ENCODE results near the gene SLC43A1.

SLC43A1 gene

DNA sequence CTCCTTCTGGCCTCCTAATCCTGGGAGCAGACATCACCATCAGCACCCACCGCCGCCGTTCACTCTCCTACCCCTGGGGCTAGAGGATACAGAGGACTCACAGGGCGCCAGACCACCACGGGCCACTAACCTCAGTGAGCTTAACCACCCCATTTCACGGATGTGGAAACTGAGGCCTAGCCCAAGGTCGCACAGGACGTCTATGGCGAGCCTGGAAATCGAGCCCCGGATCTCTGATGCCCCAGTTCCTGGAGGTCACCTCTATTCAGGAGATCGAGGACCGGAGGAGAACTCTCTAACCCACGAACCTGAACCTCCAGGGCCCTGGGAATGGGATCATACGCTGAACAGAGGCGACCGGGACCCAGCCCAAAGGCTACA lies 14.7 kb upstream of the SLC43A1 start:
- in situ Hi-C loops (cut with MboI; ENCODE audit: low sequenced_read_pairs): no loop called here

DNA sequence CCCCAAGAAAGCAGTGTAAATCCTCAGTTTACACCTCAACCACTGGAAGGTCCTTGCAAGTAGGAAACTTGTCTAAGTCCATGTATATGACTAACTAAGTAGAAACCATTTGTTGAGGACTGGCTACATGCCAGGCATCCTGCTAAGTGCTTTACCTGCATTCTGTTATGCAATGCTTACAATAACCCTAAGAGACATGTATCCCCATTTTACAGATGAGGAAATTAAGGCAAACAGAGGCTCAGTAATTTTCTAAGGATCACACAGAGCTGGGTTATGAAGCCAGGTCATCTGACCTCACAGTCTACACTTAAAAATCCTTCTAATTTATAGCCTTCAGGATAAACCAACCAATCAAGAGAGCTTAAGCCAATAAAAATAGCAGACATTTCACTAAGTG lies 13.5 kb upstream of the SLC43A1 start:
- in situ Hi-C loops (cut with MboI; ENCODE audit: low sequenced_read_pairs): loop anchor here (5.0 kb wide), 1 partner anchor 72 kb away; no protein-coding TSS in a partner anchor

DNA sequence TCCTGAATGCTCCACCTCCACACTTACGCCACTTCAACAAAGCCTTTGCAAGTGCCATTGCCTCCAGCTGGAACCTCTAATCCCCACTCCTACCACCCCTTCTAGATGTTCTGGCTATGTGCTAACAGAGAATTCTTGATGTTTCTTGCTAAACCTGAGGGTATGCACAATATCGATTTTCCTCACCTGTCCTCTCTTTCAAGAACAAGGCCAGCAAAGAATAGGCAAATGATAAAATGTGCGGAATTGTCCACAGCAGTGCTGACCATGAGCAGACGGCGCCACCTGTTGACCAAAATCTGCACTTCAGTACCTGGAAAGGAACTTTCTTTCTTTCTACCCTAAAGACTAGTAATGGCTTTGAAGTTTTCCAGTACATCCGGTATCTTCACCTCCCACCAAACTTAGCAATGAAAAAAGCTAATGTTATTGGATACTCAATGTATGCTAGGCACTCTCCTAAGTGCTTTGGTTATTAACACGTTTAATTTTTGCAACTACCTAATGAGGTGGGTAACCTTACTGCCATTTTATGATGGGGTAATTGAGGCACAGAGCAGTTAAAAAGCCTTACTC lies 11.6 kb upstream of the SLC43A1 start:
- in situ Hi-C loops (cut with MboI; ENCODE audit: low sequenced_read_pairs): loop anchor here (5.0 kb wide), 1 partner anchor 70 kb away; no protein-coding TSS in a partner anchor

DNA sequence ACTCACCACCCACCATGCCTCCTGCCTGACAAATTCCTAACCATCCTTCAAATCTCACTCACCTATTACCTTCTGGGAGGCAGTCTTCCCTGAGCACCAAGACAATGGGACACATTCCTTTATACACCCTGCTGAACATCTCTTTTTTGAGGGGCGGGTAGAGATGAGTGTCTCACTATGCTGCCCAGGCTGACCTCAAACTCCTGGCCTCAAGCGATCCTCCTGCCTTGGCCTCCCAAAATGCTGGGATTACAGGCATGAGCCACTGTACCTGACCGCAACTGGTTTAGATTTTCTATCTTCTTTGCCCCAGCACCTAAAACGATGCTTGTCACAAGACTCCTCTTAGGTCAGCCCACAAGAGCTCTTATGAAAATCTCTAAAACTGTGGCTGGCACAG lies 7.9 kb upstream of the SLC43A1 start:
- in situ Hi-C loops (cut with MboI; ENCODE audit: low sequenced_read_pairs): loop anchor here (5.0 kb wide), 1 partner anchor 176 kb away; no protein-coding TSS in a partner anchor

DNA sequence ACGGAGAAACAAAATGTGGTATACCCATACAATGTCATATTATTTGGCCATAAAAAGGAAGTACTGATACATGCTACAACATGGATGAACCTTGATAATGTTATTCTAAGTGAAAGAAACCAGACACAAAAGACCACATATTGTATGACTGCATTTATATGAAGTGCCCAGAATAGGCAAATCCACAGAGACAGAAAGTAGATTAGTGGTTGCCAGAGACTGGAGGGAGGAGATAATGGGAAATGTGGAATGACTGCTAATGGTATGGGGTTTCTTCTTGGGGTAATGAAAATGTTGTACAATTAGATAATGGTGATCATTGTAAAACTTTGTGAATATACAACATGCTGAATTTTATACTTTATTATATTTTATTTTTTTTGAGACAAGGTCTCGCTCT lies 5.6 kb upstream of the SLC43A1 start:
- in situ Hi-C loops (cut with MboI; ENCODE audit: low sequenced_read_pairs): loop anchor here (5.0 kb wide), 1 partner anchor 174 kb away; no protein-coding TSS in a partner anchor

DNA sequence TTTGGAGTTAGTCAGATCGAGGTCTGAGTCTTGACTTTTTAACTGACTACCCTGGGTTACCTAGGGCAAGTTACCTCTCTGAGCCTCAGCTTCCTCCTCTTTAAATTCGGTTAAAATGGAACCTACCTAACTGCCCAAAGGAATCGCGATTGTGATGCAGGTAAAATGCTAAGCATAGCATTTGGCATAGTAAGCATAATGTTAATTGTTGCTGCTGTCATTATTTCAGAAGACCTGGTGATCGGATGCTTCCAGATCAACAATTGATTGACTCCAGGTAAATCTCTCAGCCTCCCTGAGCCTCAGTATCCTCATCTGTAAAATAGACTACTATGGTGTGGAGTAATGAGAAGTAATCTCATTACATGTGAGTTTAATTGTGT lies 550 bp upstream of the SLC43A1 start:
- in situ Hi-C loops (cut with MboI; ENCODE audit: low sequenced_read_pairs): no loop called here

DNA sequence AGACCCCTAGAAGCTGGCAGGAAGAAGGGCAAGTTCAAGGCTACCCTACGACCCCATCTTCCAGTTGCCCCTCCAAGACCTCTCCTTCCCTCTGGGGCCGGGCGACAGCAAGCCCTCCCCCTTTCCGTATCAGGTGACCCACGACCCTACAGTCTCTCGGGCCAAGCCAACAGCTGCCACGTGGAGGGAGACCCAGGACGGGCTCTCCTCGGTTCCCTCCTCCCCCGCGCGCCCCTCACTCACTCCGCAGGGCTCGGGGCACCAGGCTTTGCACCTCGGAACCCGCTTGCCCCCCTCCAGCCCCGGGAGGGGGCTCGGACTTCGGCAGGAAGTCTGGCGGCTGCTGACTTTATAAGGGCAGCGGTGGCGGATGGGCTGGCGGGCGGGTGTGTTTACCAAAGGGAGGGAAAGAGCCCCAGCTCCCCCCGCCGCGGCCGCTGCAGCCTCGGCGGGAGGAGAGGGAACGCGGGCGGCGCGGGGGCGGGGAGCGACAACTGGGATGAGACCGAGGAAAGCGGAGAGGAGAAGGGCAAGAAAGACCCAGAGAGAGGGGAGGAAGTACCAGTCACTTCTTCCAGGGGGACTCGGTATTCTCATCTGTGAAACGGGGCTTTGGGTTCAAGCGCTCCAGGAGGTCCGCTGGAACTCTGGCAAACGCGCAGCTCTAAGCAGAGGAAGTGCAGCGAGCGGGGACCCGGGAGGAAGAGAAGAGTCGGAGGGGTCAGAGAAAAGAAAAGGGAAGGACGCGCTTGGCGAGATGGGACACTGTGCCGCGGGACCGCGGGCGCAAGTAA lies 767 bp downstream of the SLC43A1 start:
- in situ Hi-C loops (cut with MboI; ENCODE audit: low sequenced_read_pairs): no loop called here

DNA sequence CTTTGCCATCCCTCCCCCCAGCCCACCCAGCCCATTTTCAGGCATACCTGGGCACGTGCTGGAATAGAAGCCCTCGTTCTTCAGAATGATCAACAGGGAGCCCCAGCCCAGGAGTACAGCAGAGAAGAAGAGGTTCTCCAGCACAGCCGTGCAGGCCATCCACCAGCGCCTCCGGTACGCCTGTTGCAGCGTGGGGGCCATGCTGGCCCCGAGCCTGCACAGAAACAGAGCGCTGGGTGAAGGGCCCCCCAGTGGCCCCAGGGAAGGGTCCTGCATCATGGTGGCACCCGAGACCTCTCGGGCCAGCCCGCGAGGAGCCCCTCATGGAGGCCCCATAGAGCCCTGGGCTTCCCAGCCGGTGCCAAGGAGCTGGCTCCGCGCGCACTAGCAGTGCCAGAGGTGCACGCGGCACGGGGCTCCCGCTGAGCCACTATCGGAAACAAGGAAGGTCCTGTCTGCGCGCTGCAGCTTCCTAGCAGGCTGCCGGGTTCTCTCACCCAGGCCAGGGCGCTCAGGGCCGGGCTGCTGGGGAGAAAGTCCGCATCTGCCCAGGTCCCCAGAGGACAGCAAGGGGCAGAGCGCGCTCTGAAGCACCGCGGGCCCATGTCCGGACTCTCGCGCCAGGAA lies 1.5 kb downstream of the SLC43A1 start:
- in situ Hi-C loops (cut with MboI; ENCODE audit: low sequenced_read_pairs): no loop called here

DNA sequence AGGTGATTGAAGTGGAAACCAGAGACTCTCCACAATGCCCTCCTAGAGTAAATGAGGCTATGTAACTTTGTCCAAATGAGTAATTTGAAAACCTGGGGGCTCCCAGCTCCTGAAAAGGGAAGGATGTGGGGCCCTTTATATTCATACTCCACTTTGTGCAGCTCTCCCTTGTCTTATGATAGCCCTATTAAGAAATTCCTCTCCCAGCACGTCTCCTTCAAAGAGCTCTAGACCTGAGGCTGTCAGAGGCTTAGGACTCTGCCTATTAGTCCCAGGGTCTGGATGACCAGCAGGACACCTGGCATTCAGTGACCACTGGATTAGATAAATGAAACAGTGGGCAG lies 2.1 kb downstream of the SLC43A1 start:
- in situ Hi-C loops (cut with MboI; ENCODE audit: low sequenced_read_pairs): no loop called here

DNA sequence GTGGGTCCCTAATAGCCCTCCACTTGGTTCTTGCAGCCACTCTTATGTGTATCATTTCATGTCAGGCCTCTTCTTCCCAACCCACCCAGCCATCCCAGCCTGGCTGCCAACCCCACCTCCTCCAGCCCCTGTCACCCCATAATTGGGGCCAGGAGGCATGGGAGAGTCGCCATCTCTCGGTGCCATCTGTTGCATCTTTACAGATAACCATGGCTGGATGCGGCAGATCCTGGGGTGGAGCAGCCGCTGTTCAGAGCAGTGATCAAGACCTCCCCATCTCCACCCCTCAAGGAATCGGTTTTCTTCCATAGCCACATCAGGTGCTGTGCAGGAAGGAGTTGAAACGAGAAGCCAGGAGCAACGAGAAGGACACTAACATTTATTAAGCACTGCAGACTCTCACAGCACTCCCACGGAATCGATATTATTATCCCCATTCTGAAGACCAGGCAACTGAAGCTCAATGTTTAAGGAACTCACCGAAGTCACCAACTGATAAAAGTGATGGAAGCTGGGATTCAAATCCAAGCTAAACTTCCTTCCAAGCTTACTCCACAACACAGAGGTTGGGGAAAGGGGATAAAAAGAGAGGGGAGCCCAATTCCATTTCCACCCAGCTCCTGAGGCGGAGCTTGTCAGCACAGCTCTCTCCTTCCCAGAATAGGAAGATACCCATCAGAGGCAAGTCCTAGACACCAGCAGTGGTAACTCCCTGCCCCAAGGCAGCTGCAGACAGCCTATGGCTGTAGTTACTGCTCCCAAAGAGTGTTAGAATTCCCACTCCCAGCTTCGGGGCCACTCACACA lies 2.7 kb downstream of the SLC43A1 start:
- in situ Hi-C loops (cut with MboI; ENCODE audit: low sequenced_read_pairs): no loop called here

DNA sequence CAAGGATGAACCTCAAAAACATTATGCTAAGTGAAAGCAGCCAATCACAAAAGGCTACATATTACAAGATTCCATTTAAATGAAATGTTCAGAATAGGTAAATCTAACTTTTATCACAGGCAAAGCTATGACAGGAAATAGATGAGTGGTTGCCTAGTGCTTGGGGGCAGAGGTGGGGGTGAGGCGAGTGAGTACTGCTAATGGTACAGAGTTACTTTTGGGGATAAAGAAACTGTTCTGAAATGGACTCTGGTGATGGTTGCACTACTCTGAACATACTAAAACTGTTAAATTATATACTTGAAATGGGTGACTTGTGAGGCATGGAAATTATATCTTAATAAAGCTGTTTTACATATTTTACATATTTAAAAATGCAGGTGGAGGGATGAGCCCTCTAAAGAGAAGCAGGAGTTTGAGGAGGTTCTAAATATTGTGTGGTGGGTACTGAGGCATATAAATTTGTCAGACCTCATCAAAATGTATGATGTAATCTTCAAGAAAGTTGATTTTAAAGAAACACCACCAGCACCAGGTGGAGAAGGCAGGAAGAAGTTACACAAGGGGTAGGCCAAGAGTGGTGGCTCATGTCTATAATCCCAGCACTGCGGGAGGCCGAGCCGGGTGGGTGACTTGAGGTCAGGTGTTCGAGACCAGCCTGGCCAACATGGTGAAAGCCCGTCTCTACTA lies 3.6 kb downstream of the SLC43A1 start:
- in situ Hi-C loops (cut with MboI; ENCODE audit: low sequenced_read_pairs): no loop called here

DNA sequence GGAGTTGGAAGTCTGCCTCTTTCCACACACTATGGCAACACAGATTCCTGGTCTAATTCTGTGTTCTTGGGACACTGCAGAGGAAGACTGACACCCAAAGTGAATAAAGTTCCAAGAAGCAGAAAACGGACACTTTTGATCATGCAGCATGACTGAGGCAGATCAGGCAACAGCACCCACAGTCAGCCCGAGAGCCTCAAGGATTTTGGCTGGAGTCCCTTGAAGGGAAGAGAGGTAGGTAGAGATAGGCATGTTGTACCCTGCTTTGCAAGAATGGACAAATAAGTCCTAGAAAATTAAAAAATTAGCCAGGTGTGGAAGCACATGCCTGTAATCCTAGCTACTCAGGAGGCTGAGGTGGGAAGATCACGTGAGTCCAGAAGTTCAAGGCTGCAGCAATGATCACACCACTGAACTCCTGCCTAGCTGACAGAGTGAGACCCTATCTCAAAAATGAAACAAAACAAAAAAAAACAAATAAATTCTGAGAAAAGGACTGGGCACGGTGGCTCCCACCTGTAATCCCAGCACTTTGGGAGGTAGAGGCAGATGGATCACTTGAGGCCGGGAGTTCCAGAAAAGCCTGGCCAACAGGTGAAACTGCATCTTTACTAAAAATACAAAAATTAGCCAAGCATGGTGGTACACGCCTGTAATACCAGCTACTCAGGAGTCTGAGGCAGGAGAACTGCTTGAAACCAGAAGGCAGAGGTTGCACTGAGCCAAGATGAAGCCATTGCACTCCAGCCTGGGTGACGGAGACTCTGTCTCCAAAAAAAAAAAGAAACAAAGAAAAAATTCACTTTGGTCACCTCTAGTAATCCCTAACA lies 6.9 kb downstream of the SLC43A1 start:
- in situ Hi-C loops (cut with MboI; ENCODE audit: low sequenced_read_pairs): no loop called here

DNA sequence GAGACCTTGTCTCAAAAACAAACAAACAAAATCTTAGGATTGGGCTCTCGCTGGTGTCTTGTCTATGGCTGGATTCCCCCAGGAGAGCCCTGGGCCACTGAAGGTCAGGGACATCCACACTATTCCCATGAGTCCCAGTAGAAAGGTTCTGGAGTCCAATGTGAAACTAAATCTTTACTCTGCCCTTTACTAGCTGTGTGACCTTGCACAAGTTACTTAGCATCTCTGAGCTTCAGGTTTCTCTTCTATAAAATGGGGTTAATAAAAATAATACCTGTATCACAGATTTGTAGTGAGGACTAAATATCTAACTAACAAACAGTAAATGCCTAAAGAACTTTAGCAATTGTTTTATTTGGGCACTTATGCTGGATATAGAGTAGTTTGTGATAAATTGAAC lies 9.0 kb downstream of the SLC43A1 start:
- in situ Hi-C loops (cut with MboI; ENCODE audit: low sequenced_read_pairs): no loop called here

DNA sequence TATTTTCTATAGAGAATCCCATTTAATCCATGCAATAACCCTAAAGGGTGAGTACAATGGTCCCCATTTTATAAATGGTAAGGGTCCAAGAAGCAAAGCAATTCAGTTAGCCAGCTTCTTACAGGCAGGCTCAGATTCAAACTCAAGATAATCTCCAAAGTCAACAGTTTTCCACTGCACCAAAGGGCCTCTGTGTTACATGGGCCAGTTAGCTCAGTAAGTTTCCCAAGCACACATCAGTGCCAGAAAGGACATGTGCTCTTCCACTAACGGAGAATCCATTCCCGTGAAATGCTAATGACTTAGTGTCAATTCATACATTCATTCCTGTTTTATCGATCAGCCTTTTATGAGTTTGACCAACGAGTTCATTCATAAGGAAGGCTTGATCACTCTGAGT lies 11.0 kb downstream of the SLC43A1 start:
- in situ Hi-C loops (cut with MboI; ENCODE audit: low sequenced_read_pairs): no loop called here

DNA sequence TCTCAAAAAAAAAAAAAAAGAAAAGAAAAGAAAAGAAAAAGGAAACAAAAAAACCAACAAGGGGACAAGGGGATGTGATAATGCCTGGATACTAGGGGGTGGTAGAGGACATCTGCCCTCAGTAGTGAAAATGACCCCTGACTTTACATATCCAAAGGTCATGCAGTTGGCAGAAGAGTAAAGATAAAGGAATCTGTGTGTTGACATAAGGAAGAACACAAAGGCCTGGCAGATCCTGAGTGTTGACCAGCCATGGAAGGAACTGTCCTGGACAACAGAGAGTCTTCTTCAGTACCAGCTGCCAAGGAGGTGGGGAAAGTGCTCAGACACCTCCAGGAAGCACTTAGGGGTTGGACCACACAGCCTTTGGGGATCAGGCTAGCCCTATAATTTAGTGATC lies 12.6 kb downstream of the SLC43A1 start:
- in situ Hi-C loops (cut with MboI; ENCODE audit: low sequenced_read_pairs): no loop called here

DNA sequence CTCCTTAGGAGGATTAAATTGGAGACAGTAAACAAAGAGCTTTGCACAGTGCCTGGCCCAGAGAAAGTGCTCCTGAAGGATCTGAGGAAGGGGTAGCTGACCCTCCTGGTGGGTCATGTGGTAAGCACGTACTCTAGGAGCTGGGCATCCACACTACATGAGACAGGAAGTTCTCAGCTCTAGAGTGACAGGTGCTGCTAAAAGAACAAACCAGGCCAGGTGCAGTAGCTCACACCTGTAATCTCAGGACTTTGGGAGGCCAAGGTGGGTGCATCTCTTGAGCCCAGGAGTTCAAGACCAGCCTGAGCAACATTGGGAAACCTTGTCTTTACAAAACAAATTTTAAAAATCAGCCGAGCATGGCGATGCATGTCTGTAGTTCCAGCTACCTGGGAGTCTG lies 13.1 kb downstream of the SLC43A1 start:
- in situ Hi-C loops (cut with MboI; ENCODE audit: low sequenced_read_pairs): no loop called here

DNA sequence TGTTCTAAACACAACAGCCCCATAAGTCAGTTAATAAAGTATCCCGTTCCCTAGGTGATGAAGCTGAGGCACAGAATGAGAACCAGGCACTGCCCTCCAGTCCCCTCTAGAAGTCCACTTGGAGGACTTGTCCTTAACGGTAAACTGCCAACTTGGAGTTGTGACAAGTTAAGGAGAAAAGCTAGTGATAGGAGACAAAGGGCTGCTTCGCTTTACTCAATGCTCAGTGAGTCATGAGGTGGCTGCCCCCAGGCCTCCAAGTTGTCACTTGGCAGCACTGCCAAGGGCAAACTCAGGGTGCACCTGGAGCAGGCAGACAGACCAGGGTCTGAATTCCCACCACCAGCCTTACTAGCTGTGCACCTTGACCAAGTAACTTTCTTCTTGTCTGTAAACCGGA lies 13.5 kb downstream of the SLC43A1 start:
- in situ Hi-C loops (cut with MboI; ENCODE audit: low sequenced_read_pairs): no loop called here

DNA sequence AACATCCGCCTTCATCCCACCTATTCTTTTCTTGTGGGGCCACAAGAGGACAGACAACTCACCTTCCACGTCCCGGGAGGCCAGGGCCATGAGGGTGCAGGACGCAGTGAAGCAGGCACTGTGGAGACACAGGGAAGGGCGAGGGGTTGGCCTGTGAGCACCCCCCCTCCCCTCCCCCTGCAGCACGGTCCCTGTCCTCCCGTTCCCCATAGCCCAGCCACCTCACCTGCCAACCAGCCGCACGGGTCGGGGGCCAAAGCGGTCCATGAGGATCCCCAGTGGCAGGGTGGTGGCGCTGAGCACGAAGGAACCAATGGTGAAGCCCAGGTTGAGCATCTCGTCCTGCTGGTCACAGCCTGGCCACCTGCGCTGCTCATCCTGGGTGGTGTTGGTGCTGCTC lies 14.6 kb downstream of the SLC43A1 start:
- in situ Hi-C loops (cut with MboI; ENCODE audit: low sequenced_read_pairs): no loop called here

DNA sequence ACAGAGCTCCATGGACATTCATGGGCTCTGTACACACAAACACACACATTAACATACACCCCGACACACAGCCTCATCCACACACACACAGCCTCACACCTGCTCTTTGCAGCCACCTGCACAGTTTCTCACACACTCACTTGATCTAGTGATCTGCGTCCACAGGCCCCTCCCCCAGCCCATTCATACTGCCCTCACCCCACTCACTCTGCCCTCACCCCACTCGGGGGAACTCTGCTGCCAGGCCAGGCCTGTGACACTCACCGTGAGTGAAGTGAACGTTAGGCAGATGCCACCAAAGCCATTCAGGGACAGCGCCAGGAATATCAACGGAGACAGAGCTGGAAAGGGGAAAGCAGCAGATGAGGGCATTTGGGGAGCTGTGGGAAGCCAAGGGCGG lies 15.0 kb downstream of the SLC43A1 start:
- in situ Hi-C loops (cut with MboI; ENCODE audit: low sequenced_read_pairs): no loop called here

DNA sequence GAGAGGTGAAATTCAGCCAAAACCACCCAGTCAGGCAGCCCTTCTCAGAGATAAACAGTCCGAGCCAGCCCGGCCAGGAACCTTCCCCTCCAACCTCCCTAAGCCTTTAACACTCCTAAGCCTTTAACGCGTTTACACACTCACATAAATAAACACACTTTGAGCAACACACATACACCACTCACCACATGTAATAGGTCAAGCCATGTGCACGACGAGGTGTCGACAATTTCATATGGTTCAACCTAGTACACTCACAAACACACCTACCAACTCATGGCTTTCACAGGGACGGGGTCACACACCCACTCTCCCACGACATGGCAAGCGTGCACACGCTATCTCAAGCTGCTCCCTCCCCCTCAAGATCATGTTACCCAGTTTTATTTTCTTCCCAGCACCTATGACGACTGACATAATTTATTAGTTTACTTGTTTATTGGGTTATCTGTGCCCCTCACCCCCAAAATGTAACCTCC lies 15.5 kb downstream of the SLC43A1 start:
- in situ Hi-C loops (cut with MboI; ENCODE audit: low sequenced_read_pairs): no loop called here
